Tibial artery (tissue), 4 donors: Measurements from ENCODE around the gene GPR132.
A peak's percentile ranks its signal among the peaks of the same experiment; 100 is the strongest.

Source experiments
- DNase-seq, 2 donors: peaks; one replicate each; pipeline ENCODE4 v3.0.0-alpha.2; 2019
- H3K27ac ChIP-seq, 2 donors: fragments of 200-600 bp; sonication (generic) in 1 of 2; 1 replicate in 1 of 2; 2 replicates in 1 of 2; pipeline ENCODE4 v1.5.1; 2018 to 2019; ENCODE audit warnings: mild to moderate bottlenecking in 1 of 2
- H3K27me3 ChIP-seq, 2 donors: fragments of 200-600 bp; sonication (generic) in 1 of 2; one replicate each; pipeline versions ENCODE4 v1.5.1 to v1.6.0; 2016 to 2019
- H3K36me3 ChIP-seq, 3 donors: fragments of 200-600 bp; sonication (generic) in 2 of 3; one replicate each; pipeline ENCODE4 v1.5.1; 2016 to 2019; ENCODE audit warnings: mild to moderate bottlenecking in 2 of 3
- H3K4me1 ChIP-seq, 4 donors: fragments of 200-600 bp; sonication (generic) in 2 of 4; 1 replicate in 3 of 4; 2 replicates in 1 of 4; pipeline ENCODE4 v1.5.1; 2016 to 2019
- H3K4me3 ChIP-seq, 2 donors: fragments of 200-600 bp; sonication (generic) in 1 of 2; 1 replicate in 1 of 2; 2 replicates in 1 of 2; pipeline ENCODE4 v1.5.1; 2018 to 2019; ENCODE audit warnings: mild to moderate bottlenecking in 2 of 2
- H3K9me3 ChIP-seq, 3 donors: fragments of 200-600 bp; sonication (generic) in 1 of 3; one replicate each; pipeline ENCODE4 v1.5.1; 2016 to 2019
- intact Hi-C: fragments of 100-400 bp; cut with DNase I; formaldehyde crosslinking; loops from one replicate; pipeline ENCODE4 v1.15.0; 2023; ENCODE audit warnings: low total_unique reads
- TF ChIP-seq, protein P1 (sequence below), 2 experiments: fragments of 200-600 bp in 1 of 2; fragments of 450-650 bp in 1 of 2; IDR thresholded peaks; one replicate each; pipeline ENCODE4 v1.5.1; 2017 to 2019; ENCODE audit warnings: antibody characterized with exemption in 2 of 2, mild to moderate bottlenecking in 1 of 2, moderate library complexity in 1 of 2

GPR132 gene

DNA sequence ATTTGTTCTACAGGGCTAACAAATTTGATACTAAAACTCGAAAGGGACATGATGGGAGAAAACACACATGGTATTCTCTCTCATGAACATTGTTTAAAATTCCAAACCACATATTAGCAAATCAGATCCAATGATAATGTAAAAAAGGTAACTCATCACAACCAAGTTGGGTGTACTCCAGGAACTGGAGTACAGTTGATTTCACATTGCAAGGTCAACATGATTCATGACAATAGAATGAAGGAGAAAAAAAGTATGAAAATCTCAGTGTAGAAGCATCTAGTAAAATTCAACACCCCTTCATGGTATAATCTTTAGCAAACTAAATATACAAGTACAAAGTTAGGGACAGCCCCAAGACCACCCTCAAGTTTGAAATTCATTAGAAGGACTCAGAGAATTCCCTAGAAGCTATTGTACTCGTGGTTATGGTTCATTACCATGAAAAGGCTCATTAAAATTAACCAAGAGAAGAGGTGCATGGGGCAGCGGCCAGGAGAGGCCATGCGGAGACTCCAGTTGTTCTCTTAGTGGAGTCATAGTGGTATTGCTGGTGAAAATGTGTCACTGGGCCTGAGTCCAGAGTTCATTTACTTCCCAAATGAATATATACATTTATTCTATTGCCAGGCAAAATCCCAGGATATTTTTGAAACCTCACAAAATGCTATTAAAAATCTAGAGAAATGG is 41.3 kb downstream of the GPR132 start:
- no peak for DNase-seq
- Histone ChIP-seq H3K9me3 (no peaks in the 10 kb centered on the region), H3K36me3 (no peaks in the 10 kb centered on the region), H3K4me3 (no peak overlapping the region), H3K4me1 (peaks cover 0 to 34% (median 22%) of the 10 kb centered on the region in 4 donors), H3K27ac (no peak overlapping the region), H3K27me3 (no peaks in the 10 kb centered on the region)
- TF ChIP-seq, protein P1, sequence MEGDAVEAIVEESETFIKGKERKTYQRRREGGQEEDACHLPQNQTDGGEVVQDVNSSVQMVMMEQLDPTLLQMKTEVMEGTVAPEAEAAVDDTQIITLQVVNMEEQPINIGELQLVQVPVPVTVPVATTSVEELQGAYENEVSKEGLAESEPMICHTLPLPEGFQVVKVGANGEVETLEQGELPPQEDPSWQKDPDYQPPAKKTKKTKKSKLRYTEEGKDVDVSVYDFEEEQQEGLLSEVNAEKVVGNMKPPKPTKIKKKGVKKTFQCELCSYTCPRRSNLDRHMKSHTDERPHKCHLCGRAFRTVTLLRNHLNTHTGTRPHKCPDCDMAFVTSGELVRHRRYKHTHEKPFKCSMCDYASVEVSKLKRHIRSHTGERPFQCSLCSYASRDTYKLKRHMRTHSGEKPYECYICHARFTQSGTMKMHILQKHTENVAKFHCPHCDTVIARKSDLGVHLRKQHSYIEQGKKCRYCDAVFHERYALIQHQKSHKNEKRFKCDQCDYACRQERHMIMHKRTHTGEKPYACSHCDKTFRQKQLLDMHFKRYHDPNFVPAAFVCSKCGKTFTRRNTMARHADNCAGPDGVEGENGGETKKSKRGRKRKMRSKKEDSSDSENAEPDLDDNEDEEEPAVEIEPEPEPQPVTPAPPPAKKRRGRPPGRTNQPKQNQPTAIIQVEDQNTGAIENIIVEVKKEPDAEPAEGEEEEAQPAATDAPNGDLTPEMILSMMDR (IDR thresholded peaks at IDR 0.05), result no peak
- intact Hi-C loops, result loop anchor here (5.0 kb wide), 1 partner anchor 47 kb away; the partner anchor contains the start of gene AHNAK2

DNA sequence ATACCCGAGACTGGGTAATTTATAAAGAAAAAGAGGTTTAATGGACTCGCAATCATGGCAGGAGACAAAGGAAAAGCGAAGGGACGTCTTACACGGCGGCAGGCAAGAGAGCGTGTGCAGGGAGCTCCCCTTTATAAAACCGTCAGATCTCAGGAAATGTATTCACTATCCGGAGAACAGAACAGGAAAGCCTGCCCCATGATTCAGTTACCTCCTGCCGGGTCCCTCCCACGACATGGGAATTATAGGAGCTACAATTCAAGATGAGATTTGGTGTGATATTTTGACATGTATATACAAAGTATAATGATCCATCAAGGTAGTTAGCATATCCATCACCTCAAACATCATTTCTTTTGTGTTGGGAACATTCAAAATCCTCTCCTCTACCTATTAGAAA is 42.1 kb downstream of the GPR132 start:
- no peak for DNase-seq
- intact Hi-C loops, result loop anchor here (5.0 kb wide), 1 partner anchor 46 kb away; the partner anchor contains the start of gene AHNAK2
- no peak overlapping the region for H3K4me3 ChIP-seq
- H3K9me3 ChIP-seq, result no peaks in the 10 kb centered on the region
- H3K4me1 ChIP-seq, result peaks cover 0 to 38% (median 25%) of the 10 kb centered on the region in 4 donors
- H3K27me3 ChIP-seq, result no peaks in the 10 kb centered on the region
- H3K36me3 ChIP-seq, result no peaks in the 10 kb centered on the region
- TF ChIP-seq, protein P1 (IDR thresholded peaks at IDR 0.05), result no peak
- no peak overlapping the region for H3K27ac ChIP-seq

DNA sequence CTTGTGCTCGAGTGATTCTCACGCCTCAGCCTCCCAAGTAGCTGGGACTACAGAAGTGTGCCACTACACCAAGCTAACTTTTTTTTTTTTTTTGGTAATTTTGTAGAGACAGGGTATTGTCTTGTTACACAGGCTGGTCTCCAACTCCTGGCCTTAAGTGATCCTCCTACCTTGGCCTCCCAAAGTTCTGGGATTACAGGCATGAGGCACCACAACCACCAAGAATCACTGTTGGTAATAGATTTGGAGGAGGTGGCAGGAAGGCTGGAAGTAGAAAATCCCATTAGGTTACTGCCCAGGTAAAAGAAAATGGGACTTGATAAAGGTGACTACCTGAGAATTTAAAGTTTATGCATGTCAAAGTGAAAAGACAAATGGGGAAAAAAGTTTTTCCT is 43.0 kb downstream of the GPR132 start:
- TF ChIP-seq, protein P1 (IDR thresholded peaks at IDR 0.05), result no peak
- Histone ChIP-seq H3K27me3 (no peaks in the 10 kb centered on the region), H3K9me3 (no peaks in the 10 kb centered on the region), H3K4me3 (peak overlapping the region in 1 of 2 donors; percentile 94), H3K36me3 (no peaks in the 10 kb centered on the region), H3K27ac (no peak overlapping the region), H3K4me1 (peaks cover 0 to 33% (median 25%) of the 10 kb centered on the region in 4 donors)
- intact Hi-C loops, result loop anchor here (5.0 kb wide), 1 partner anchor 45 kb away; the partner anchor contains the start of gene AHNAK2
- no peak for DNase-seq

DNA sequence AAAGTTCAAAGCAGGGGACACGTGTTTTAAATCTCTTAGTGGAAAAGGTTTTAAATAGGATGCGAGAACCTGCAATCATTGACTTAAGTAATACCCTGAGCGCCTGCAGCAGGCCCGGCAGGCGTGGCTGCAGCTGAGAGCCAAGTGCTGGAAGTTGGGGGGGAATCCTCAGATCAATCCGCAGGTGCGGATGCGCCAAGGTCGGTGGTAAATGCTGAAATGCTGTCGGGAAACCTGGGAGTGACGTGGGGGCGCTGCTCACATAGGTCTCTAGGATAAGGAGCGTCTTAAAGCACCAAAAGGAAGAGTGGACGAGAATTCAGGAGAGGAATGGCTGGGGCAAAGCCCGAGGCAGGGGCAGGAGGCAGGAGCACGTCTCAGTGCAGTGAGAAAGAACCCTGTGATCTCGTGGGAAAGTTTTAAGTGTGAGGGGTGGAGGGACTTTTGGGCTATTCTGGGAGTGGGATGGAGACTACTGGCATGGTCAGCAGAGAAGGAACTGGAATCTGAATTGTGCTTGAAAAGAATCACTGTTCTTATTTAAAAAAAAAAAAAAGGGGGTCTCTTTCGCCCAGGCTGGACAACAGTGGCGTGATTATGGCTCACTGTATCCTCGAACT is 43.5 kb downstream of the GPR132 start:
- H3K4me1 ChIP-seq, result peaks cover 0 to 34% (median 24%) of the 10 kb centered on the region in 4 donors
- H3K9me3 ChIP-seq, result no peaks in the 10 kb centered on the region
- TF ChIP-seq, protein P1 (IDR thresholded peaks at IDR 0.05), result no peak
- no peak for DNase-seq
- no peaks in the 10 kb centered on the region for H3K36me3 ChIP-seq
- H3K4me3 ChIP-seq, result peak overlapping the region; percentile 90 to 94
- no peaks in the 10 kb centered on the region for H3K27me3 ChIP-seq
- intact Hi-C loops, result loop anchor here (5.0 kb wide), 1 partner anchor 44 kb away; the partner anchor contains the start of gene AHNAK2
- peak overlapping the region; percentile 70 to 83 for H3K27ac ChIP-seq

DNA sequence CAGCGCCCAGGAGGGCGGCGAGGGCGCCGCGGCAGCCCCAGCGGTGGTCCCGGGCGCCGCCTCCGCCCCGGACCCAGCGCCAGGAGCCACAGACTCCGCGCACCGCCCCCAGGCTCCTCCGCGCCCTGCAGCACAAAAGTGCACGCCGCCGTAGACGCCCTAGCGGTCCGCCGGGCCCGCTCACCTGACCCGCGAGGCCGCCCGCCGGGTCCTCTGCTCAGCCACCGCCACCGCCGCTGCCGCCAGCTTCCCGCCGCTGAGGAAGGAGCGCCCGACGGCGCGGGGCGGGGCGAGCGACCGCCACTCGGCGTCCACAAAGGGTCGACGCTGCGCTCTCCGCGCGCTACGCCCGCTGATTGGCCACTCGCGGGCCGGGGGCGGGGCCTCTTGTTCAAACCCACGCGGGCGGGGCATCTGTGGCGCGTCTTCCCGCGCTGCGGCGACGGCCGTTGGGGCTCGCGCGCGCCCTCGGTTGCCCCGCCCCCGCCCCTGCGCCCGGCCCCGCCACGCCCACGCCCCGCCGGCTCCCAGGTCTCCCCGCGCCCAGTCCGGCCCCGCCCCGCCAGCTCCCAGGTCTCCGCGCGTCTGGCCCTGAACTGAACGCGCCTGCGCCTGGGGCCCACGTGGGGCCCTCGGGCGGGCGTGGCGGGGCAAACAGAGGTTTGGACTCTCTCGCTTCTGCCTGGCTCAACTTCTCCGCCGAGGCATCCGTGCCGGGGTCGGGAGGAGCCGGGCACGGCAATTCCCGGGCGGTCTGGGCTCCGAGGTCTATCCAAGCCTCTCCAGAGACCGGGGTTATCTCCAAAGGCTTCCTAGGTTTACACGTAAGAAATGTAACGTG is 44.2 kb downstream of the GPR132 start, which contains the start of gene CDCA4:
Gene CDCA4 (minus strand): TSS at position 269 of the 841 bp plus-strand sequence. CDS start 9,154 bp downstream, outside the sequence.
- peak; percentile 96 to 98 for DNase-seq
- TF ChIP-seq, protein P1 (IDR thresholded peaks at IDR 0.05), result no peak
- Histone ChIP-seq H3K4me3 (peak within 1 kb of the TSS; percentile 90 to 94), H3K4me1 (peaks cover 0 to 34% (median 26%) of the 10 kb centered on the region in 4 donors), H3K9me3 (no peaks in the 10 kb centered on the region), H3K27me3 (no peaks in the 10 kb centered on the region), H3K27ac (peak within 1 kb of the TSS; percentile 73 to 83), H3K36me3 (no peaks in the 10 kb centered on the region)
- intact Hi-C loops, result loop anchor here (5.0 kb wide), 1 partner anchor 44 kb away; the partner anchor contains the start of gene AHNAK2
